ENCODE measurements around the gene MED26. TPM values are rescaled to one million over a fixed set of nuclear protein-coding genes. Genes with fewer than 3 reads are reported as not detected.

The MED26 gene
- total RNA-seq, 2 donors from 2014 or later = 36.4 to 41.8 TPM

DNA sequence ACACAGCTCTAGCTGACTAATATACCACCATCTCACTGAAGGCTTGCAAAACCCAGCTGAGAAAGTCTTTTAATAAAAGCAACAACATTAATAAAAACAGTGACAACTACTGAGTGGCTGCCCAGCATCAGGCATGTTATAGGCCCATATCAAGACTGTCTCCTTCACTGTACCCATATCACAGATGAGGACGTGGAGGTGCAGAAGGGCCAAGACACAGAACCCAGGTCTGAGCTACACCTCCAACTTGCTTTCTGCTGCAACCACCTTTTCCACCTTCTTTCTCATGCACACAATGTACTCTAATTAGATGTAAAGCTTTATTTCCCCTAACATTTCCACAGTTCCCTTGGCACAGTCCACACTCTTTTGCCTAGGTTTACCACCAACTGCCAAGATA lies 10.7 kb upstream of the MED26 start:
- Mint-ChIP-seq H3K36me3 (ENCODE audit: low read depth) (peaks cover 3% of the 10 kb centered on the region), H3K27ac (no peak overlapping the region)

DNA sequence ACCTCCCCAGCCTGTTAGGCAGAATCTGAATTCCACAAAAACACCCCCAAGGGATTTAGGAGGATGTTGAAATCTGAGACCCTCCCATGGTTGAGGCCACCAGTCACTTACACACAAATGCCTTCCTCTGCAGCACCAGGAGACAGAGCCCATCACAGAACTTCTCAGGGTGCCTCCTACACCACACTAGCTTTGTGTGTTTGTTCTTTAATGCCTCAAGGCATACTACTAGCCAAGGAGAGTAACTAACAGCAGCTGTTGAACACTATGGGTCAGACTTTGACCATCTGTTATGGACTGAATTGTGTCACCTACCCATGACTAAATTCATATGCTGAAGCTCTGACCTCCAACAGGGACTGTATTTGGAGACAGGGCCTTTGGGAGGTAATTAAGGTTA lies 9.5 kb upstream of the MED26 start:
- H3K27ac Mint-ChIP-seq = no peak overlapping the region
- peaks cover 7% of the 10 kb centered on the region for H3K4me1 Mint-ChIP-seq
- no peak for DNase-seq
- ATAC-seq = no peak
- no peaks in the 10 kb centered on the region for H3K27me3 Mint-ChIP-seq
- no peaks in the 10 kb centered on the region for H3K9me3 ChIP-seq (ENCODE audit: control insufficient read depth, low read length, poor library complexity, severe bottlenecking)
- no peak overlapping the region for H3K4me3 Mint-ChIP-seq
- H3K36me3 Mint-ChIP-seq (ENCODE audit: low read depth) = peaks cover 3% of the 10 kb centered on the region

More for the DNA sequence above, 10.7 kb upstream of the MED26 start:
- H3K9me3 ChIP-seq (ENCODE audit: control insufficient read depth, low read length, poor library complexity, severe bottlenecking) = no peaks in the 10 kb centered on the region
- no peak for DNase-seq
- H3K27me3 Mint-ChIP-seq = no peaks in the 10 kb centered on the region
- H3K4me1 Mint-ChIP-seq = peaks cover 7% of the 10 kb centered on the region
- no peak overlapping the region for H3K4me3 Mint-ChIP-seq
- ATAC-seq = no peak

DNA sequence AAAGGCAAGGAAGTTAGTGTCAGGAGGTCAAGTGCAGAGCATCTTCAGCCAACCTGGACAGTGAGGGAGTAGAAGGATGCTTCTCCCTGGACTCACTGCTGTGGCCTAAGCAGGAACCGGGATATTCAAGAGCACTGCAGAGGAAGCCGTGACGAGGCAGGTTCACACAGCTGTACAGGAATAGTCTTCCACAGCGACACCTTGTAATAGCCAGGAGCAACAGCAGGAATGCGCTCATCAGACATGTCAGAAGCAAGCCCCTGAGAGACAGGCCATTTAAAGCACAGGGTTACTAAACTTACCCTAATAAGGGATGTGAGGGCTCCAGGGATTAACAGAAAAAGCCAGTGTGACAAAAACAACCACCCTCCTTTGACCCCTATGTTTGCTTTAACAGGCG lies 3.5 kb upstream of the MED26 start:
- Mint-ChIP-seq H3K4me3 (no peak overlapping the region), H3K27ac (peak overlapping the region; percentile 43), H3K36me3 (ENCODE audit: low read depth) (no peaks in the 10 kb centered on the region), H3K4me1 (peaks cover 16% of the 10 kb centered on the region), H3K27me3 (no peaks in the 10 kb centered on the region)
- no peak for ATAC-seq
- H3K9me3 ChIP-seq (ENCODE audit: control insufficient read depth, low read length, poor library complexity, severe bottlenecking) = no peaks in the 10 kb centered on the region
- no peak for DNase-seq

DNA sequence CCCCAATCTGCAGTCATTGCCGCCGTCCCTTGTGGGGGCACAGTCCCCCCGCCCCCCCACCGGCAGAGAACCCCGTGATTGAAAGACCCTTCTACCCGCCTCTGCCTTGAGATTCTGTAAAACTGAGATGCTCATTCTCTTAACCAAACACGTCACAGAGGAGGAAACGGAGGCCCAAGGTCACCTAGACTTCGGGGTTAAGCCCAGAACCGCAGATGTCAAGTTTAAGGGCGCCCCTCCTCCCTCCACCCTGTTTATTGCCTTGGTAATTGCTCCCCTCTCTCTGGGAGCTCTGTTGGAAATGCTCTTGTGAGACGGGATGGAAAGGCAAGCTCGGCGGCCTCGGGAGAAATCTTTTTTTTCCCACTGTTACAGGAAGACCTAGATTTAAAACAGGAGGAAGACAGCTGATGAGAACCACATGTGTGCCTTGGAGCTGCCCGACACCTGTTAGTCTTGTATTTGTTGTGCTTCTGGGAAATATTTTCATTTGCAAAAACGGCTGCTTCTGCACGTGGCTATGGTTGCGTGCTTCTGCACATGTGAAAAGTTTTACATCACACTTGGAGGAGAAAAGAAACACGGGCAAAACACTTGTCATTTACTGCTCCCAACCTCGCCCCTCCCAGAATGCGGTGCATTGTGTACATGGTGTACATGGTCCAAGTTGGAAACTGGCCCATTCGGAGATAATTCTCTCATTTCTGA lies 1.1 kb upstream of the MED26 start:
- DNase-seq = peak in 1 of 3 donors; percentile 40
- Mint-ChIP-seq H3K27ac (peak overlapping the region; percentile 88), H3K4me1 (peaks cover 29% of the 10 kb centered on the region), H3K4me3 (peak overlapping the region; percentile 97), H3K27me3 (no peaks in the 10 kb centered on the region), H3K36me3 (ENCODE audit: low read depth) (peaks cover 4% of the 10 kb centered on the region)
- peak; percentile 34 for ATAC-seq
- no peaks in the 10 kb centered on the region for H3K9me3 ChIP-seq (ENCODE audit: control insufficient read depth, low read length, poor library complexity, severe bottlenecking)

DNA sequence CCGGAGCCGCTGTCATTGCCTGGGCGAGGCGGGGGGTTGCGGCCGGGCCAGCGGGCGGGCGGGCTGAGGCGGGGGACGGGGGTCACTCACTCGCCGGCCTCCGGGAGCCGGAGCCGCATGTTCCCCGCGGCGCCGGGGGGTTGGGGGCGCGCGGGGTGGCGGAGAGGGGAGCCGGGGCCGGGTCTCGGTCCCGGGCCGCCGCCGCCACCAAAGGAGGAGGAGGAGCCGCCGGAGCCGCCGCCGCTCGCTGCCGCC lies 149 bp downstream of the MED26 start:
- DNase-seq (no peak), ATAC-seq (no peak)
- no peaks in the 10 kb centered on the region for H3K27me3 Mint-ChIP-seq
- no peaks in the 10 kb centered on the region for H3K9me3 ChIP-seq (ENCODE audit: control insufficient read depth, low read length, poor library complexity, severe bottlenecking)
- H3K4me3 Mint-ChIP-seq = peak overlapping the region; percentile 97
- peaks cover 4% of the 10 kb centered on the region for H3K36me3 Mint-ChIP-seq (ENCODE audit: low read depth)
- H3K4me1 Mint-ChIP-seq = peaks cover 32% of the 10 kb centered on the region
- no peak overlapping the region for H3K27ac Mint-ChIP-seq

DNA sequence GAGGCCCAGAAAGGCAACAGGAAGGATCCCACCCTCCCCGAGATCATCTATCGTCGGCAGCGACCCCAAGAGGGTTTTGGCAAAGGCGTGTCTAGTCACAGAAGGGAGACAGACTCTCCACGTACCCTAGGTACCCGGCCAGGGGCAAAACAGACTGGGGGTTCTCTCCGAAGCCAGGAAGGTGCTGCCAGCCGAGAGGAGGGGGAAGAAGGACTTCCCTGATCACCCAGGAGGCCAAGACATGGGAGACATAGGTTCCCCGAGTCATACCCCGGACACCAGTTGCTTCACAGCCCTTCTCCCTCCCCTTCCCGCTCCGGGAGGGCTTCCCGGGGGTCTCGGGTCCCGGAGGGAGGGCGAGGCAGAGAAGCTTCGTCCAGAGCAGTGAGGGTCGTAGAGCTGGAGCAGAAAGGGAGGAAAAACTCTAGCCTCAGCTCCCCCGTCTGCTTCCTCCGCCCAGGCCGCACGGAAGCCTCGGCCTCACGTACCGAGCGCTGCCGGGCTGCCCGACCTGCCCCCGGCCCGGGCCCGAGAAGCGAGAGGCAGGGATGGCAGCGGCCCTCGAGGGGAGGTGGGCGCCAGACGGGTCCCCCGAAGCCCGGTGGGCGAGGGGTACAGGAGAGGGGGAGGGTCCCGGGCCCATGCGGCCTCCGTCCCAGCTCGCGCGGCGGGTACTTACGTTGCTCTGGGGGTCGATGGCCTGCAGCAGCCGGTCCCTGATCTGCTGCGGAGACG lies 644 bp downstream of the MED26 start:
- no peaks in the 10 kb centered on the region for H3K9me3 ChIP-seq (ENCODE audit: control insufficient read depth, low read length, poor library complexity, severe bottlenecking)
- Mint-ChIP-seq H3K4me1 (peaks cover 32% of the 10 kb centered on the region), H3K27me3 (no peaks in the 10 kb centered on the region), H3K4me3 (peak overlapping the region; percentile 93), H3K36me3 (ENCODE audit: low read depth) (peaks cover 4% of the 10 kb centered on the region), H3K27ac (peak overlapping the region; percentile 86)
- ATAC-seq (no peak), DNase-seq (peak in 1 of 3 donors; percentile 12)

DNA sequence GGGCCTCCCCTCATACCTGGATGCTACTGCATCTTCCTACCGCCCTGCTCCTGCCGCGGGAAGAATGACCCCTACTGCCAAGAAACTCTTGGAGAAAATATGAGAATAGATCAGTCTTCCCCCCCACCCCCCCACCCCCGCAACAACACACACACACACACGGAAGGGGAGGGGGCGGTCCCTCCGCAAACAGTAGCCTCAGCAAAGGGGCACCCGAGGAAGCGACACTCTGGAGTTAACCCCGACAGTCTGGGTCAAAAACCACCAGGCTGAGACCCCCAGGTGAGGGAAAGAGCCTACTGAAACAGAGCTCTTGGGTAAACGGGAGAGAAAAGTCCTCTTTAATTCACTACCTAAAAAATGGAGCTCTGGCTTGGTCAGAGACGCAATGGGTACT lies 1.2 kb downstream of the MED26 start:
- peak overlapping the region; percentile 86 for H3K27ac Mint-ChIP-seq
- H3K4me1 Mint-ChIP-seq = peaks cover 36% of the 10 kb centered on the region
- peaks cover 4% of the 10 kb centered on the region for H3K36me3 Mint-ChIP-seq (ENCODE audit: low read depth)
- DNase-seq (no peak), ATAC-seq (no peak)
- H3K9me3 ChIP-seq (ENCODE audit: control insufficient read depth, low read length, poor library complexity, severe bottlenecking) = no peaks in the 10 kb centered on the region
- H3K27me3 Mint-ChIP-seq = no peaks in the 10 kb centered on the region
- H3K4me3 Mint-ChIP-seq = peak overlapping the region; percentile 93

DNA sequence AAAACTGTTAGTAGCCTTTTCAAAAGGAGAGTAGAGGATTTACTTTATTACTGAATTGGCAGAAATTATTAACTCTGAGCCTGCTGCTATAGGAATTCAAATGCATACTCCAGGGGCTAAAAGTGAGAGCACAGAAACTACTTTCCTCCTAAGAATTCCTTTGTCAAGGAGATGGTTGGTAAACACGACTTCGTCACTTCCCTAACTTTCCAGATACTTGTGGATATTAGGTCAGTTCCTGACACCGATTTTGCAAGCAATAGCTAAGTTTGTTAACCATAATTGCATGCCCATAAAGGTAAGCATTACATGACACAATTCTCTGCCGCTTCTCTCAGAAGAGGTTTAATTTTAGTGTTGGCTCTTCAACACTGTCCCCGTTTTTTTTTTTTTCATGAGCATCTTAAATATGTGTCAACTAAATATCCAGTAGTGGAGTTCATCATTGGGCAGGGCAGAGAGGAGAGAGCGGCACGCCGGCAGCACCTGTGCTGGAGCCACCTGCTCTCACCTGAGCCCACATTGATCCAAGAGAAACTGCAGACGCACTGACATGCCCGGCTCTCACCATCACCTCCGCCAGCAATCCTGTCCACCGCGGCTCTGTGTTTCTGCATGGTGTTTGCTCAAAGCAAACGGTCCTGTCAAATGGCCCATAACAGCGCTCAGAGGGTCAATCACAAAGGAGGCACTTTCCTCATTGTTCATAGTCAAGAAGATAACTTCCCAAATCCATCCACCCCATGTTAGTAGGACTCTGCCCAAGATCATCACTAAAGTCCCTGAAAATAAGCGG lies 2.6 kb downstream of the MED26 start:
- H3K27ac Mint-ChIP-seq = peak overlapping the region; percentile 86
- DNase-seq = no peak
- no peaks in the 10 kb centered on the region for H3K27me3 Mint-ChIP-seq
- peaks cover 49% of the 10 kb centered on the region for H3K4me1 Mint-ChIP-seq
- H3K4me3 Mint-ChIP-seq = peak overlapping the region; percentile 93
- H3K36me3 Mint-ChIP-seq (ENCODE audit: low read depth) = peaks cover 4% of the 10 kb centered on the region
- ATAC-seq = no peak
- H3K9me3 ChIP-seq (ENCODE audit: control insufficient read depth, low read length, poor library complexity, severe bottlenecking) = no peaks in the 10 kb centered on the region

DNA sequence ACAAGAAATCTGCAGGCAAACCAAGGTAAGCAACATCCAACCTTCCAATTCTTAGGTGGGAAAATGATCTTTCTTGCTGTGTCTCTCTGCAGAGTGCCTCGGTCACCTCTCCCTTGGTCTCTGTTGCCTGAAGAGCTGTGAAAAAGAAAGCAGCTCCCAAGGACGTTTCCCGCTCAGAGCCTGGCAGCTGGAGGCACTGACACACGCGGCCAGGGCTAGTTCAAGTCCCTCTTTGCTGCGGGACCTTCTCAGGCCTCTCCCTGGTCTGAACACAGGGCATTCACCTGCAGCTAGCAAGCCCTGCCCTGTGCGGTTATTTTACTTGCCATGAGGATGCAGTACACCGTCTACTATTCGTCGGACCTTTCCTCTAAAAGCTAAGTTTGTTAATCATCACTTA lies 3.8 kb downstream of the MED26 start:
- Mint-ChIP-seq H3K36me3 (ENCODE audit: low read depth) (peaks cover 4% of the 10 kb centered on the region), H3K4me1 (peaks cover 55% of the 10 kb centered on the region), H3K27me3 (no peaks in the 10 kb centered on the region), H3K27ac (no peak overlapping the region), H3K4me3 (no peak overlapping the region)
- no peak for ATAC-seq
- no peak for DNase-seq
- no peaks in the 10 kb centered on the region for H3K9me3 ChIP-seq (ENCODE audit: control insufficient read depth, low read length, poor library complexity, severe bottlenecking)

DNA sequence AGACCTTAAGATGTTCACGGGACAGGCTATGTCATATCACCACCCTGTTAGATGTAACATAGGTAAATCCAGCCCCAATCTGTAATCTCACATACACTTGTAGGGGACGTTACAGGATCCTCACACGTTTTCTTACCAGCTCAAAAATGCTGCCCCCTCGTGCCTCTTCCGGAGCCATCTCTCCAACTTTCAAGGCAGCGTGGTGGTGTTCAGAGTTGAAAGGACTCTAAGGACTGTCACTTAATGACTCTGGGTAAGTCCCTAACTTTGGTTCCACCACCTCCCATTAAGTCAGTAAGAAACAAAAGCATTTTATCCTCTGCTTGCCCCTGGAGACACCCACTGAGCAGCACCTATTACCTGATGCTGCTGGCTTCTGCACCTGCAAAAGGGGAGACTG lies 4.4 kb downstream of the MED26 start:
- DNase-seq = no peak
- Mint-ChIP-seq H3K4me3 (no peak overlapping the region), H3K36me3 (ENCODE audit: low read depth) (peaks cover 4% of the 10 kb centered on the region), H3K27me3 (no peaks in the 10 kb centered on the region), H3K4me1 (peaks cover 56% of the 10 kb centered on the region), H3K27ac (no peak overlapping the region)
- no peak for ATAC-seq
- no peaks in the 10 kb centered on the region for H3K9me3 ChIP-seq (ENCODE audit: control insufficient read depth, low read length, poor library complexity, severe bottlenecking)

DNA sequence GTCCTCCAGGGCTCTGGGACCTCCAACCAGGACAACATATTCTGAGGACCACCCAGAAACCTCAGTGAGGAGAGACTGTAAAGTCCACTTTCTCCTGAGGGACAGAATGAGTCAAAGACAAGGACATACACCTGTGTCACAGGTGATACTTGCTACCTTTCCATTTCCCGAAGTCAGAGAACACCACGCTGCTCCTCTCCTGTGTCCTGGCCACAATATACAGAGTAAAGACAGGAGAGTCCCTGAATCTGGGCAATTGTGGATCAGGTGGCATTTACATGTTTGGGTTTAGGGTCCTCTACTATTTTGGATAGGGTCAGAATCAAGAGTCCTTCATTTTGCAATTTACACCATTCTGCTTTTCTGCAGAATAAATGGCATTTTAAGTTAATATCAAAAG lies 4.9 kb downstream of the MED26 start:
- H3K36me3 Mint-ChIP-seq (ENCODE audit: low read depth) = peaks cover 4% of the 10 kb centered on the region
- H3K4me3 Mint-ChIP-seq = no peak overlapping the region
- DNase-seq = no peak
- ATAC-seq = no peak
- H3K4me1 Mint-ChIP-seq = peaks cover 59% of the 10 kb centered on the region
- H3K27me3 Mint-ChIP-seq = no peaks in the 10 kb centered on the region
- no peaks in the 10 kb centered on the region for H3K9me3 ChIP-seq (ENCODE audit: control insufficient read depth, low read length, poor library complexity, severe bottlenecking)
- H3K27ac Mint-ChIP-seq = no peak overlapping the region

DNA sequence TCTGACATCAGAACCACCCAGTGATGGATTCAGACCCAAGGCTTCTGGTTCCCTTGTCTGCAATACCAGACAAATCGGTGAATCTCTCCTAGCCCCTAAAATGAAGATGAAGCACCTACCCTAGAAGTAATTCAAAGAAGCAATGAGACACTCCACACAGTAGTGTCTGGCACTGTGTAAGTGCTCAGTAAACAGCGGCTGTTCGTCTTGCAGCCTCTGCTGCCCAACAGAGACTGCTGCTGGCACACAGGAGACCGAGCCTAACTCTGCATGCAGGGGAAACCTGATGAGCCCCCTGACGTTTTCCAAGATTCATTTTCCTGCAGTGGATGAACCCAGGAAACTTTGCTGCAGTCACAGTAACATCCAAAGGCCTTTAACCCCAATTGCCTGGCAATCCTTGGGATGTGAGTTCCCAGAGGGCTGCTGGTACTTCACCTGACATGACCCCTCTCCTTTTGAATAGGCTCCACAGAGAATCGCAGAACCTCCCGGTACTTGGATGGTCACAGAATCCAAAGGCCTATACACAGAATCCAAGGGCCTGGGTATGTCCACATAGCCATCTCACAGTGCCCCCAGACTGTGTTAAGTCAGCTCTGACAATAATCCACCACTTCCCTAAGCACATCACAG lies 6.7 kb downstream of the MED26 start:
- Mint-ChIP-seq H3K4me1 (peaks cover 62% of the 10 kb centered on the region), H3K27ac (peak overlapping the region; percentile 77), H3K36me3 (ENCODE audit: low read depth) (peaks cover 4% of the 10 kb centered on the region), H3K4me3 (no peak overlapping the region), H3K27me3 (no peaks in the 10 kb centered on the region)
- H3K9me3 ChIP-seq (ENCODE audit: control insufficient read depth, low read length, poor library complexity, severe bottlenecking) = no peaks in the 10 kb centered on the region
- DNase-seq = no peak
- ATAC-seq = no peak

DNA sequence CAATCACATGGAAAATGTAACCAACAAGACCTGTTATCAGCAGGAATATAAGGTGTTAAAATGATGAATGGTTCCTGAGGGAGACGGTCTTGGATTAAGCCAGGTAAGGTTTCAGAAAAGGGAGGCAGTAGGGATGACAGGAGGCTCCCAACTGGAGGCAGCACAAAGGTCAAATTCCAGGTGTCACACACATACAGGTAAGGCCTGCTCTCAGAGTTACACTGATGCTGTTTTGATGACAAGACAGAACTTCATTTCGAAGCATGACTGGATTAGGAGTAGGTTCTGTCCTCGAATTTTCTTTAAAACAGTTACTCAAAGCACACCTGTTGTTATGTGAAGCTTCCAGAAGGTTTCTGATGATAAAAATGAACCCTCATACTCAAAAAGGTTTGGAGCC lies 7.4 kb downstream of the MED26 start:
- no peak overlapping the region for H3K27ac Mint-ChIP-seq

More for the DNA sequence above, 7.4 kb downstream of the MED26 start:
- Mint-ChIP-seq H3K36me3 (ENCODE audit: low read depth) (peaks cover 3% of the 10 kb centered on the region), H3K27me3 (no peaks in the 10 kb centered on the region), H3K4me1 (peaks cover 60% of the 10 kb centered on the region), H3K4me3 (no peak overlapping the region)
- DNase-seq = no peak
- ATAC-seq = no peak
- H3K9me3 ChIP-seq (ENCODE audit: control insufficient read depth, low read length, poor library complexity, severe bottlenecking) = no peaks in the 10 kb centered on the region

All from T-helper 17 cell (primary cell).